DMS153 treated with DMSO at 0.1 percent for 48 hours (cell line): ENCODE results near the gene ADGRG2.

Experiments used
- DNase-seq: peaks from one replicate; lab custom pipeline; 2025; ENCODE audit not compliant: unreplicated experiment; lab: John Stamatoyannopoulos, UW

ADGRG2 gene

GRCh38 chrX:19121898-19122640 lies at the start of gene ADGRG2:
ADGRG2 (minus strand) TSS chrX:19122468; CDS start chrX:19068834, 53,634 bp downstream.
- DNase-seq: no peak

GRCh38 chrX:19168609-19169008 lies 46.3 kb upstream of the ADGRG2 start:
- no peak for DNase-seq

GRCh38 chrX:19162851-19163250 lies 40.6 kb upstream of the ADGRG2 start:
- DNase-seq: no peak

- DNase-seq: no peak
Measured at GRCh38 chrX:19156186-19156585, 33.9 kb upstream of the ADGRG2 start.

GRCh38 chrX:19152762-19153161 lies 30.5 kb upstream of the ADGRG2 start:
- DNase-seq: no peak

GRCh38 chrX:19137067-19137466 lies 14.8 kb upstream of the ADGRG2 start:
- DNase-seq: no peak

GRCh38 chrX:19133784-19134183 lies 11.5 kb upstream of the ADGRG2 start:
- DNase-seq: no peak

- DNase-seq: no peak
Measured at GRCh38 chrX:19133231-19133630, 11.0 kb upstream of the ADGRG2 start.

- no peak for DNase-seq
Measured at GRCh38 chrX:19130628-19131027, 8.4 kb upstream of the ADGRG2 start.

- no peak for DNase-seq
Measured at GRCh38 chrX:19129694-19130093, 7.4 kb upstream of the ADGRG2 start.

- no peak for DNase-seq
Measured at GRCh38 chrX:19127649-19128168, 5.4 kb upstream of the ADGRG2 start.

GRCh38 chrX:19122641-19123009 lies 357 bp upstream of the ADGRG2 start:
- DNase-seq: no peak

- DNase-seq: no peak
Measured at GRCh38 chrX:19121466-19121865, 802 bp downstream of the ADGRG2 start.

GRCh38 chrX:19110642-19111041 lies 11.6 kb downstream of the ADGRG2 start:
- DNase-seq: no peak

- DNase-seq: no peak
Measured at GRCh38 chrX:19107035-19107434, 15.2 kb downstream of the ADGRG2 start.

GRCh38 chrX:19100586-19100985 lies 21.7 kb downstream of the ADGRG2 start:
- DNase-seq: no peak

- no peak for DNase-seq
Measured at GRCh38 chrX:19097553-19098283, 24.6 kb downstream of the ADGRG2 start.

GRCh38 chrX:19096586-19096985 lies 25.7 kb downstream of the ADGRG2 start:
- DNase-seq: no peak

GRCh38 chrX:19094654-19095053 lies 27.6 kb downstream of the ADGRG2 start:
- no peak for DNase-seq

GRCh38 chrX:19091596-19091995 lies 30.7 kb downstream of the ADGRG2 start:
- DNase-seq: no peak

GRCh38 chrX:19089555-19090040 lies 32.7 kb downstream of the ADGRG2 start:
- DNase-seq: no peak

- no peak for DNase-seq
Measured at GRCh38 chrX:19086102-19086772, 36.0 kb downstream of the ADGRG2 start.
